ENCODE measurements around the gene NPTN.
"Not testable (repeated sequence)": the region's sequence is repeated elsewhere in the genome, so short reads cannot be mapped to it uniquely, and the experiment has no call there.

Gene NPTN

DNA sequence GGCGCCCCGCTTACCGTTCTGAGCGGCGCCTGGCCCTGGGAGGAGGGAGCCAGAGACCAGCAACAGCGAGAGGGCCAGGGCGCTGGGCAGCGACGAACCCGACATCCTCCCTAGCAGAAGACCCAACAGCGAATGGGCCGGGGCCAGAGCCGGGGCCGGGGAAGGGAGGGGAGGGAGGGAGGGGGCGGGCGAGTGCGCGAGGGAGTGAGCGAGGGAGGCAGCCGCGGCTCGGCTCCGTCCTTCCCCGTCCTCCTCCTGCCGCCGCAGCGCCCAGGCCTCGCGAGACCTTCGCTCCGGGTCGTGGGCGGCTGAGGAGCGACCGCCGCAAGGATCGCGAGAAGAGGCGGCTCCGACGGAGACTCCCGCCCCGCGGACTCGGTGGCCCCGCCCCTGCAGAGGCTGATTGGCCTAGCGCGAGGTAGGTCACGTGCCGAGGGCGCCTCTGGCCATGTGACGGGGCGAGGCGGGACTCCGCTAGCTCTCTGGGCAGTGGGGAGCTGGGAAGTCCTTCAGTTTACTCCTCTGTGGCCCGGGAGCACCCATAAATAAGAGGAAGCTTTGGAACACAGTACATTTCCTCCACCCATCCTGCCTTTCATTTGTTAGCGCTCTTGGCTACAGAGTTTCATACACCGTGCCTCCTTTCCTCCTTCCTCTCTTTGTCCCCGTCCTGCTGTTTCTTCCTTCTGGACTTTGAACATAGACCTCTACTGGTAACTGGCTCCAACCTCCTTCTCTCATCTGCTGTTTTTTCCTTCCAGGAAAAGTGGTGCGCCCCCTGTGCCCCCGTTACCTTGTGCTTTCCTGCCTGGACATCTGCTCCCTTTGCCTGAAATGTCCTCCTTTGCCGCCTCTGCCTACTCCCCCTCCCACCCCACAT, at the start of gene NPTN:
TSS of gene NPTN (minus strand) at position 279 of the 880 bp plus-strand sequence. CDS start at position 105, 174 bp downstream.
- DNase-seq (ENCODE audit: low spot score): peak; percentile 96

DNA sequence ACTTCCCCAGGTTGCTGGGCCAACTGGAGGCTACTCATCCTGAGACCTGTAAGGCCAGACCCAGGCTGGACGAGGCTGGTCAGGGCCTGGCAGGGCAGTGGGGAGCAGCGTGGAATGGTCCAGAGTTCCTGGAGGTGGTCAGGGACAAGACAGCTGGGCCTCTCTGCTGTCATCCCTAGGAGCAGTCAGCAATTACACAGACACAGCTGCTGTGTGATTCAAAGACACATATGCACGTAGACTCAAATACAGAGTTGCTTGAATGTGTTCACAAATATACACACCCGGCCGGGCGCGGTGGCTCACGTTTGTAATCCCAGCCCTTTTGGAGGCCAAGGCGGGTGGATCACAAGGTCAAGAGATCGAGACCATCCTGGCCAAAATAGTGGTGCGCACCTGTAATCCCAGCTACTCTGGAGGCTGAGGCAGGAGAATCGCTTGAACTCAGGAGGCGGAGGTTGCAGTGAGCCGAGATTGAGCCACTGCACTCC, 49.5 kb upstream of the NPTN start:
- no peak for DNase-seq (ENCODE audit: low spot score)

DNA sequence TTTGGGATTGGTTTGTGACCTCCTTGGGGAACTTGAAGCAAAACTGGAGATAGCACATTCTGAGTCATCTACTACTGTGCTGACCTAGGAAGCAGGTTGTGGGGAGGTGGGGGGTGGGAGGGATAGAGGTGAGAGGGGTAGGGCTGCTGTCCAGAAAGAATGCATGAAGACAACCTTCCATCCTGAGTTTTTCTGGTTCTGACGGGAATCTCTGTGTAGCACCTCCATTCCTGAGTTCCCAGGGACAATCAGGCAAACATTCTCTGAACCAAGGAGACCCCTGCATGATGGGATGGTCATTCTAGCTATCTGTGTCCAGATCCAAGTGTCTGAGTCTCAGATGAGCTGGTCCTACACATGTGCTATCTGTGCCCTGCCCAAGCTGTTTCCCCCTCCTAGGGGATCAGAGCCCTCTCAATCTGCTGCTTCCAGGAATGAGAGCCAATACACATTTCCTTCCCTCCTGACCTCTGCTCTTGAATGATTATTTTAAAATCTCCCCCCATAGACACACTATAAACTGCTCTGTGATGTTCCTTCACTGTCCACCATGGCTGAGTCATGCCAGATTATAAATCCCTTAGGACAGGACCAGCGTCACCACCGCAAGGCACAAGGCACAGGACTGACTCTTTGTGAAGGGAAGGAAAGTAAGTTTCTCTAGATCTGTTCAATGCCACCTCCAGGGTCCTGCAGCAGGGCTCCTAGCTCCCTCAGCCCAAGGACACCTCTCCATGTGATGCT, 48.8 kb upstream of the NPTN start:
- DNase-seq (ENCODE audit: low spot score): no peak

DNA sequence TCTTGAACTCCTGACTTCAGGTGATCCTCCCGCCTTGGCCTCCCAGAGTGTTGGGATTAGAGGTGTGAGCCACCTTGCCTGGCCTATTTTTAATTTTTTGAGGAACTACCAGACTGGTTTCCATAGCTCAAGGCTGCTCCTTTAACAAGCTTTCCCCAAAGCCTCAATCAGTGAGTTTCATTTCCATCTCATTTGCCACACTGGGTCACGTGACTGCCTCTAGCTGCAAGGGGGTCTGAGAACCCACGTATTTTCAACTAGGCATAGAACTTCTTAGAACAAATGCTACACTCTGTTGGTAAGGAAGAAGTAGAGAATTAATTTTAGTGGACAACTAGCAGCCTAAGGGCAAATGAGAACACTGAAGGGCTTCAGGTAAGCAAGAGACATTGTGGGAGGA, 47.9 kb upstream of the NPTN start:
- no peak for DNase-seq (ENCODE audit: low spot score)

DNA sequence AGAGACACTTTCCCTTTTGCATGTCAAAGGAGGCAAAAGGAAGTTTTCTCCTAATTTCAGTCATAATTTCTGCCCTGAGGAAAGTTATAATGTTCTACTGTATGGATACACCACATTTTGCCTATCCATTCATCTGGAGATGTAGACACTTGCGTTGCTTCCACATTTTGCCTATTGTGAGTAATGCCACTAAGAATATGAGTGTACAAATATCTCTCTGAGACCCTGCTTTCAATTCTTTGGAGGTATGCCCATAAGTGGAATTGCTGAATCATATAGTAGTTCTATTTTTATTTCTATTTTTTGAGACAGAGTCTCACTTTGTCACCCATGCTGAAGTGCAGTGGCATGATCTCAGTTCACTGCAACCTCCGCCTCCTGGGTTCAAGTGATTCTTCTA, 47.4 kb upstream of the NPTN start:
- DNase-seq (ENCODE audit: low spot score): no peak

DNA sequence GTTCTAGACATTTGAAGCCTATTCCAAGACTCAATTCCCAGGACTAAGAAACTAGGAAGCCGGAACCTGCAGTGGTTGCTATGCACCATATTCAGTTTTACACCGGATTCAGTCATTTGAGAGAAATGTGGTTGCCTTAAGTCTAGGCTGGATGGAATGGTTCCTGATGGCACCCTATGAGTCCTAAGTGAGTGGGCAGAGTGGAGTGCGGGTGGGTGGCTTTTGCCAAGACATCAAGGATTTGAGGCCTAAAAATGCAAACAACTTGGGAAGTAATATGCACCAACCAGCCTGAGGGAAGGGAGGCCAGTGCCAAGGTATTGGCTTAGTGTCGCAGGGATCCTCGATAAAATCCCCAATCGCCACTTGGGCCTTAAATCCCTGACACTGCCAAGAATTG, 46.8 kb upstream of the NPTN start:
- DNase-seq (ENCODE audit: low spot score): no peak

DNA sequence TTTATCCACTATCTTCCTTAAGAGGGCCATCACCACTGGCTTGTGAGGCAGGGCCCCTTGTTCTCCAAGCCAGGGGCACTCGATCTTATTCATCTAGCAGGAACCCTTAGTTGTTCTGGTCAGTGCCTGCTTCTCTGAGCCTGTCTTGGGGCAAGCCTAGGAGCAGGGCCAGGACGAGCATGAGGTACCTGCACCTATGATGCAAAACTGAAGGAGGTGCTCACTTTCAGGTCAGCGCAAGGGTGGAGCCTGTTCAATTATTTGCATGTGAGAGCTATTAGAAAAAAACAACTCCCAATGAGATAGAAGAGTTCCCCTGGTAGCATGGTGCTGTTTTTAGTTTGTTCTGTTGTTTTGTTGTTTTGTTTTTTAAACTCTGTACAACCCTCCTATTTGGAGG, 46.0 kb upstream of the NPTN start:
- no peak for DNase-seq (ENCODE audit: low spot score)

DNA sequence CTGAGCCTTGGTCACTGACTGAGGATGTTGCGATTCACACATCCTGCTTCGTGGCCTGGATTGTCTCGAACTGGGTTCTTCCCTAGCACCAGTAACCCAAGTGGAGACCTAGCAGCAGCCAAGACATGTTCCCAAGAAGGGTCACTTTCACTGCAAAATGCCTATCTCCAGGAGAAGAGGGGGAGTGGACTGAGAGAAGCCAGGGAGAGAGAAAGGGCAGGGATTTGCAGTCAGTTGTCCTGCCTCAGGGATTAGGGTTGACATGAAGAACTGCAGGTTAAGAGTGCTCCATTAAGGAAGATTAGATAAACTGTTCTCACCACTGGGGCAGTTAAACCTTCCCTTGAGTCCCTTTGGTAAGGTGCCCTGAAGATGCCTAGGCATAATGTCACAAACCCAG, 45.3 kb upstream of the NPTN start:
- DNase-seq (ENCODE audit: low spot score): no peak

DNA sequence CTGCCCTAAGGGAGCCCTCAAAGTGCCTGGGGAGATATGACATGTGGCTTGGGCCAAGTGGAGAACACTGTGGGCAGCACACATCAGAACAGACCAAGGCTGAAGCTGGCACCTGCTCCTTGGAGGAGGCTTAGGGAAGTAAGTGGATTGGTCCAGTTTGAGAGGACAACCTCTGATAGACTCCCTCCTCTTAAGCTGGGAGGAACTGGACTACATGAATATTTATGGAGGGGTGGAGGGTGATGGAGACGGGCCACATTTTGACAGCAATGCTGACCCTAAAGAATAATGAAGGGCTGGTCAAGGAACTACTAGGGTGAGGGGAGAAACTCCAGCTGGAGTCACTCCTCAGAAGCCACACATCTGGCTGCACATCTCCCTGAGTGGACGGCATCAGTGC, 44.5 kb upstream of the NPTN start:
- DNase-seq (ENCODE audit: low spot score): no peak

DNA sequence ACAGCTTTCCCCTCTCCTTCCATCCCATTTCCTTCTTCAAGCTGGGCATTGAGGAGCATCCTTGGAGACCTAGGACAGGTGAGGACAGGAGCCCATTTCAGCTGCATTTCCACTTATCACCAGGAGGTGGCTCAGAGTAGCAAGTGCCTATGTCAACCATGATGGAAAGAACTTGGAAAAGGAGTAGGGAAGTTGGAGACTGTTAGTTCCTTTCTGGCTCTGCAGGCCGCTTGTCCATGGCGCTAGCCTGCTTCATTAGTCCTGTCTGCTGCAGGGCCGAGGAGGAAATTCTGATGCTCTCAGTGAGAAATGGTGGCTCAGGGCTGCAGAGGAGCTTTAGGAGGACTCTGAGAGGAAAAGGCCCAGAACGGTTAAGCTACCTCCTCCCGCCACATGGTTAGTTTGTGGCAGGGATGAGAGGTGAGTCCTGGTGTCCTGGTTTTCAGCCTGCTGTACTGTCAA, 44.0 kb upstream of the NPTN start:
- no peak for DNase-seq (ENCODE audit: low spot score)

DNA sequence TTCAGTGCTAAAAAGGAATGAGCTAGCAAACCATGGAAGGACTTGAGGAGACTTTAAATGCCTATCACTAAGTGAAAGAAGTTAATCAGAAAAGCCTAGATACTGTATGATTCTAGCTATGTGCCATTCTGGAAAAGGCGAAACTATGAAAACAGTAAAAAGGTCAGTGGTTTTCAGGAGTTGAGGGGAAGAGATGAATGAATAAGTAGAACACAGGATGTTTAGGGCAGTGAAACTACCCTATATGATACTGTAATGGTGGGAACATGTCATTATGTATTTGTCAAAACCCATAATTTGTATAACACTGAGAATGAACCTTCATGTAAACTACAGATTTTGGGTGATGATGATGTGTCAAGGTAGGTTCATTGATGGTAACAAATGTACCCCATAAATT, 41.4 kb upstream of the NPTN start:
- DNase-seq (ENCODE audit: low spot score): no peak

DNA sequence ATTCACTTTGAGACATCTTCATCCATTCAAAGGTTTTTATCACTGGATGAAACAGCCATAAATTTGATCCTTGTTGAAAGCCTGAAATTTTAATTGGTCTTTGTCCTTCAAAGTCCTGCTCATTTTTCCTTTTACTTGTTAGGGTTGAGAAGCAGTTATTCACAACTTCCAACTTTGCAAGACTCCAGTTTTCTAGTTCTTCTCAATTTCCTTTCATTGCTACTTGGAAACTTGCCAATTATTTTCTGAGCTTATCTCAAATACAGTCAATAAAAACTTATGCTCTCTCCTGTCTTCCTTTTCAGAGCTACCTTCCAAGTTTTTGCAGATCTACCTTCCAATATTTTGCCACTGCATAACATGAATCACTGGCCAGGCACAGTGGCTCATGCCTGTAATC, 27.3 kb upstream of the NPTN start:
- DNase-seq (ENCODE audit: low spot score): no peak

DNA sequence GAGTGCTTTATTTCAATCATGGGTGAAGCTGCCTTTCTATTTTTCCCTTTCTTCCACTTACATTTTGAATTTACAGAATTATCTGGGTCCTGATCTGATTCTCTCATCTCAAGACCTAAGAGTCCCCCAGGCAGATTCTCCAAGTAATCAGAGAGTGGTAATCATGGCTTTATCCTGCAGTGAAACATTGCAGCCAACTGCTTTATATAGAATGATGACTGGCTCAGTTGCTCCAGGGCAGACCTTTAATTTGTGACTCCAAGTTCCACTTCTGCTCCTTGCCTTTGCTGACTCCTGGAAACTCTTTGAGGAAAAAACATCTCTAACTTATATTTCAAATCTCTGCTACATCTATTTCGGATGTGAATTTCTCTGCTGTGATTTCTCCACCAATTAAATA, 25.5 kb upstream of the NPTN start:
- DNase-seq (ENCODE audit: low spot score): no peak

DNA sequence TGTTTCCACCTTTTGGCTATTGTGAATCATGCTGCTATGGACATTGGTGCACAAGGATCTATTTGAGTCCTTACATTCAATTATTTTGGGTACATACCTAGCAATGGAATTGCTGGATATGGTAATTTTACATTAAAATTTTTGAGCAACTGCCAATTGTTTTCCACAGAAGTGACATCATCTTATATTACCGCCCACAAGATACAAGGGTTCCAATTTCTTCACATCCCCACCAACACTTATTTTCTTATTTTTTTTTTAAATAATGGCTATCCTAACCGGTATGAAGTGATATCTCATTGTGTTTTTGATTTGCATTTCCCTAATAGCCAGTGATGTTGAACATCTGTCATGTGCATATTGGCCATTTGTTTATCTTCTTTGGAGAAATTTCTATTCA, 22.5 kb upstream of the NPTN start:
- no peak for DNase-seq (ENCODE audit: low spot score)

DNA sequence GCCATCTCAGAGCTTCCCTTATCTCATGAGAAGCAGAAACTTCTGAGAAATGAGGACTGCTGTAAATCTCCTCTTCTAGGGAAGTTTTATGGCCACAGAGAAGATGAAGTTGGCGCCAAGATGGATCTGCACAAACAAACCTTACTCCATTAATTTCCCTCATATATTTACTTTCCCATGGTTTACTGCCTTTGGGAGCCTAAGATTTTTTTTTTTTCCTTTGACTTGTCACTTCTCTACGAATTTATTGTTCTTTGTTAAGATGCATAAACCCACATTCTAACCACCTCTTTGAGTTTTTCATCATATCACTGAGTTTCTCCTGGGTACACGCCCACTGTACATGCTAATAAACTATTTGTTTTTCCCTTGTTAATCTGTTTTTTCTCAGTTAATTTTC, 21.5 kb upstream of the NPTN start:
- no peak for DNase-seq (ENCODE audit: low spot score)

DNA sequence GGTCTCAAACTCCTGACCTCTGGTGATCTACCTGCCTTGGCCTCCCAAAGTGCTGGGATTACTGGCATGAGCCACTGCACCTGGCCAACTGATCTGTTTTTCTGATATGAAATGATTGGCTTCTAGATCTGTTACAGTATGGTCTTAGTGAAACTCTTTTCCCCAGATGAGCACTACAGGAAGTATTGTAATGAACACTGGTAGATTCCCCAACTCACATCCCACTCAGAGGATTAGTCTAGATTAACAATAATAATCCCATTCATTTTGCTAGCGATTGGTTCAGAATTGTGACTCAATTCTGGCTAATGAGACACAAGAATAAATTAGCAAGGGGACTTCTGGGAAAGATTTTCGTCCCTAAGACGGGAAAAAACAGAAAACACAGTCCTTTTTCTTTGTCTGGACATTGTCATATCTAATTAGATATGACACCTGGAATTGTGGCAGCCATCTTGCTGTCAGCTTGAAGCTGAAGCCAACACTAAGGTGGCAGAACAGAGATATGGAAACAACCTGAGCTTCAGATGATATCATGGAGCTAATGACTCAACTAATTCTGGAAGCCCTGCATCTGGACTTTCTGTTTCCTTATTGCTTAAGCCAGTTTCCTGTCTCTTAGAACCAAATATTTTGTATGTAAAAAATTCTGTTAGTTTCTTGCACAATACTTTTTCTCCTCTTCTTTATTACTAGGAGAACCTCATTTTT, 17.4 kb upstream of the NPTN start:
- DNase-seq (ENCODE audit: low spot score): peak; percentile 60

DNA sequence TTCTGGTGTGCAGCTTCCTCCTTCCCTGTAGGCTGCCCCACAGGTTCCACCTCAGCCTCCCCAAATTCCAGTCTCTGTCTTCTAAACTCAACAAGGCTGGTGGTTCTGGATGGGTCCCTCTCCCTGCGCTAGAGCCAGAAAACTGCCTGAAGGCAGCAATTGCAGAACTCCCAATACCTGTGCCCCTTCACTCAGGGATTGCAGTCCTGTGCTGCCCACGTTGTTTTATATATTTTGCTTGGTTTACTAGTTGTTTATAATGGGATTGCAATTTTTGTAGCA, 14.8 kb upstream of the NPTN start:
- no peak for DNase-seq (ENCODE audit: low spot score)

DNA sequence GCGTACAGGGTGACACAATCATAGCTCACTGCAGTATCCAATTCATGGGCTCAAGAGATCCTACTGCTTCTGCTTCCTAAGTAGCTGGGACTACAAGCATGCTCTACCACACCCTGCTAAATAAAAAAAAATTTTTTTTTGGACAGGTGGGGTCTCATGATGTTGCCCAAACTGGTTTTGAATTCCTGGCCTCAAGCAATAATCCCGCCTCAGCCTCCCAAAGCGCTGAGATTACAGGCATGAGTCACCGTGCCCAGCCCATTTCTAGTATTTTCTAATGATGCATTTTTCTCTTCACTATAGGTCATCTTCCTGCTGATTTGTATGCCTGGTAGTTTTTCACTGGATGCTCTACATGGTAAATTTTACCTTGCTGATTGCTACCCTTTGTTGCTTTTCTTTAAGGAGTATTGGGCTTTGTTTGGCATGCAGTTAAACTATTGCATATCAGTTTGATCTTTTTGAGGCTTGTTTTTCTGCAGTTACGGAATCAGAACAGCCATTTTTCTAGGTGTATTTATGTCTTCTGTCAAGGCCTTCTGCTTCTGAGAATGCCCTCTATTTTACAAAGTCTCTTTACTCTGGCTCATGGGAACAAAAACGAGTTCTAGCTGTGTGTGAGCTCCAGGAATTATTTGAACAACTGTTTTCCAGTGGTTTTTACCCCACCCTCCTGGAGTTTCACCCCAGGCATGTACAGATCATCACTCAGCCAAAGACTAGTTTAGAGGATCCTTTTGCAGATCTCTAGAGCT, 14.2 kb upstream of the NPTN start:
- DNase-seq (ENCODE audit: low spot score): no peak

DNA sequence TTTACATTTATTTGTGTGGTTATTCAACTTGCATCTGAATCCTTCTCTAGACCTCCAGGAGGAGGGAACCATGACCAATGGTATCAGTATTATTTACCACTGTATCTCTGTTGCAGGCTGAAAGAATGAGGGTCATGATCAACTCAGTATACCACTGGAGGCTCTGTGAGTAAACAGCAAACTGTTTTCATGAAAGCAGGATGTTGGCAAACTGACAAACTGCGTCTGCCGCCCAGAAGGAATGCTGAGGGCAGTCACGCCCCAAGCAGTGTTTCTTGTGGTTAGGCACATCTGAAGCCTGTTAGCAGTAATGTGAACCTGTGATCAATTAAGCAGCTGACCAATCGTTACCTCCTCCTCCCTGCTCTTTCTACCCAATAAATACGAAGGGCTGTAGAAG, 6.3 kb upstream of the NPTN start:
- DNase-seq (ENCODE audit: low spot score): not testable (repeated sequence)

DNA sequence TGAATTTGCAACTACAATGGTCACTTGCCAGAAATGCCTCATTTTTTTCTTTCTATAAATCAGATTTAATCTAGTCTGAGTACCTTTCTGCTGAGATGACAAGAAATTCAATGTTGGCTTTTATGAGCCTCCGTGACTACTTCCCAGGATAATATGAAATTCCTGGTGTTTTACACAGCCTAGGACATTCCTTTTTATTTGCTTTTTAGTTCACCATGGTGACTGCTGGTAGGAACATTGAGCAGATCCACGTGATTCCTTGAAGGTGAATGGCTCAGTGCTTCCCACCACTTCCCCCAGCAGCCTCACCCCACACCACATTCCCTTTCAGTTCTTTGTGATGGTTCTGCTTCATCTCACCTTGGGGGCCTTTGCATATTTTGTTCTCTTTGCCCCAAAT, 4.3 kb upstream of the NPTN start:
- DNase-seq (ENCODE audit: low spot score): no peak

DNA sequence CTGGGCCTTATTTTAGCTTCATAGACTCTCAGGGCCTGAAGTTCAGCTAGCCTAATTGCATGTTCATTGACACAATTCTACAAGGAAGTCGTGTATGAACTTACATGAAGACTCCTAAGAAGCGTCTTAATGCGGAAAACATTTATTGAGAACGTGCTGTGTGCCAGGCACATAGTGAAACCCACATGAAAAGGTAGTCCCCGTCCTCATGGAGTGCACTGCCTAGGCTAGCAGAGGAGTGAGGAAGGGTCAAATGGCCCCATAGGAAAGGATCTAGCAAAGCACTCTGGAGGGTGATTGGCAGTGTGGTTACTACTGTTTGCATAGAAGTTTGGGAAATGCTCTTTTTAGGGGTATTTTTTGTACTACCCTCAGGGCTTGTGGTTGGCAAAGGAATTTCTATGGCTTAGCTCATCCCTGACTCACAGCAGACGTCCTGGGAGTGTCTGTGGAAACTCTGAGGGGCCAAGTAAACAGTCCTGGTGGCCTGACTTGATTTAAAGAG, 854 bp upstream of the NPTN start:
- DNase-seq (ENCODE audit: low spot score): peak; percentile 64

DNA sequence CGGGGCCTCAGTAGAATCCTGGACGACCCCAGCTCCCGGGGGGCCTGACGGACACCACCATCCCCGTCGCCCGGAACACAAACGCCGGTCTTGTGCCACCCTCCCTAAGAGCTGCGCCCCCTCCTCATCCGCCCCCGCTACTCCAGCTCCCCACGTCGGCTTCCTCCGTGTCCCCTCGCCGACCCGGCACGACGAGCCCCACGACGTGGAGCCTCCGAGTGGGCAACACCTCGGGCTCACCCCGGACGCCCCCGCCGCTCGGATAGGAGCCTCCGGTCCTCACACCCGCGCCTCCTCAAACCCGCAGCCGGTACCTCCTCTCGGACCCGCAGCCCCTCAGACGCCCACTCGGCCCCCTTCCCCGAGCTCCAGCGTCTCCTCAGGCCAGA, 525 bp downstream of the NPTN start:
- no peak for DNase-seq (ENCODE audit: low spot score)
